GM21619 (cell line): ENCODE results near the gene STX5.
"Not testable (repeated sequence)": the region's sequence is repeated elsewhere in the genome, so short reads cannot be mapped to it uniquely, and the experiment has no call there.

ENCODE experiments used
- ATAC-seq: cut with Tn5 transposase; IDR thresholded peaks from one replicate; pipeline ENCODE4 v1.9.1; 2021; ENCODE audit not compliant: unreplicated experiment

Gene STX5, protein sequence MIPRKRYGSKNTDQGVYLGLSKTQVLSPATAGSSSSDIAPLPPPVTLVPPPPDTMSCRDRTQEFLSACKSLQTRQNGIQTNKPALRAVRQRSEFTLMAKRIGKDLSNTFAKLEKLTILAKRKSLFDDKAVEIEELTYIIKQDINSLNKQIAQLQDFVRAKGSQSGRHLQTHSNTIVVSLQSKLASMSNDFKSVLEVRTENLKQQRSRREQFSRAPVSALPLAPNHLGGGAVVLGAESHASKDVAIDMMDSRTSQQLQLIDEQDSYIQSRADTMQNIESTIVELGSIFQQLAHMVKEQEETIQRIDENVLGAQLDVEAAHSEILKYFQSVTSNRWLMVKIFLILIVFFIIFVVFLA

DNA sequence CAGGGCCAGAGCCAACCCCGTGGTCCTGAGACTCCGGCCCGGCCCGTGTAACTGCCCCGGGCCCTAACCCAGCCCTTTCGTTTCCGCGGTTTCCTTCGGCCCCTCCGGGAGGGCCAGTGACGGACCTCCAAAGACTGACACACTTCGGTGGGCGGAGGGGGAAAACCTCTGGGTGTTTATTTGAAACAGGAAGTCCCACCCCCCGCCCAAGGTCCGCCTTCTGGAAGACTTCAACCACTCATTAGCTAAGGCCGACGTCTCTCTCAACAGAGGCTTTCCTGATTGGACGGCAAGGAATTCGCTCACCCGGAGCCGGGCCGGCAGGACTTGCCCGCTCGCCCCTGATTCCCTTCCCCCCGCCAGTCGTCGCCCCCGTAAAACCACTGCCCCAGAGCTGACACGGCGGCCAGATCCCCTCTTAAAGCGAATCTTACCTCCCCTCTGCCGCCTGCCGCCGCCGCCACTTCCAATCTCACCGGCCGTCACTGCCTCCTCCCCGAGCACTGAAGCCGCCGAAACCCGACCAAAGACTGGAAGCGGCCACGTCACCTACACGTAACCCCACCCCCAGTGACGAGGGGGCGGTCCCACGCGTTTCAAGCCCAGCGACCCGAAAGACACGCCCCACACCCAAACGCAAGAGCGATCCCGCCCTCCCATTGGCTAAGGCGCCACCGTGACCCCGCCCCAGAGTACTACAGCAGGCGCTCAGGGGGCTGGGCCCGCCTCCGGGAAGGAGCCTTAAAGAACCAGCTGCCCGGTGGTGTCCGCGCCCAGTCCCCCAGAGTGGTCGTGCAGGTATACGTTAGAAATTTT is at the start of gene STX5:
Gene STX5, minus strand, starts transcription at position 532 of the 816 bp plus-strand sequence. CDS start 808 bp downstream, outside the sequence.
- peak; percentile 74 for ATAC-seq

DNA sequence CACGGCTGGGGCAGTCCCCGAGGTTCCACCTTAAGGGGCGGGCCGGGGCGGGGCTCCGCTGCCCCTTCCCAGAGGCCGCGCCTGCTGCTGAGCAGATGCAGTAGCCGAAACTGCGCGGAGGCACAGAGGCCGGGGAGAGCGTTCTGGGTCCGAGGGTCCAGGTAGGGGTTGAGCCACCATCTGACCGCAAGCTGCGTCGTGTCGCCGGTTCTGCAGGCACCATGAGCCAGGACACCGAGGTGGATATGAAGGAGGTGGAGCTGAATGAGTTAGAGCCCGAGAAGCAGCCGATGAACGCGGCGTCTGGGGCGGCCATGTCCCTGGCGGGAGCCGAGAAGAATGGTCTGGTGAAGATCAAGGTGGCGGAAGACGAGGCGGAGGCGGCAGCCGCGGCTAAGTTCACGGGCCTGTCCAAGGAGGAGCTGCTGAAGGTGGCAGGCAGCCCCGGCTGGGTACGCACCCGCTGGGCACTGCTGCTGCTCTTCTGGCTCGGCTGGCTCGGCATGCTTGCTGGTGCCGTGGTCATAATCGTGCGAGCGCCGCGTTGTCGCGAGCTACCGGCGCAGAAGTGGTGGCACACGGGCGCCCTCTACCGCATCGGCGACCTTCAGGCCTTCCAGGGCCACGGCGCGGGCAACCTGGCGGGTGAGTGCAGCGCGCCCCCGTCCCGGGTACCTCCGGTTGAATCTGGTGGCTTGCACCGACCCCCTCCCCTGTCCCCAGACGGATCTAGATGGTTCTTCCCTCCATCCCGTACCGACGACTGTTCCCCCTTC is 49.1 kb upstream of the STX5 start, which contains the start of gene SLC3A2:
Gene SLC3A2, plus strand, starts transcription at position 94 of the 776 bp plus-strand sequence. Its CDS starts 128 bp downstream, at position 222.
- ATAC-seq = peak; percentile 77

DNA sequence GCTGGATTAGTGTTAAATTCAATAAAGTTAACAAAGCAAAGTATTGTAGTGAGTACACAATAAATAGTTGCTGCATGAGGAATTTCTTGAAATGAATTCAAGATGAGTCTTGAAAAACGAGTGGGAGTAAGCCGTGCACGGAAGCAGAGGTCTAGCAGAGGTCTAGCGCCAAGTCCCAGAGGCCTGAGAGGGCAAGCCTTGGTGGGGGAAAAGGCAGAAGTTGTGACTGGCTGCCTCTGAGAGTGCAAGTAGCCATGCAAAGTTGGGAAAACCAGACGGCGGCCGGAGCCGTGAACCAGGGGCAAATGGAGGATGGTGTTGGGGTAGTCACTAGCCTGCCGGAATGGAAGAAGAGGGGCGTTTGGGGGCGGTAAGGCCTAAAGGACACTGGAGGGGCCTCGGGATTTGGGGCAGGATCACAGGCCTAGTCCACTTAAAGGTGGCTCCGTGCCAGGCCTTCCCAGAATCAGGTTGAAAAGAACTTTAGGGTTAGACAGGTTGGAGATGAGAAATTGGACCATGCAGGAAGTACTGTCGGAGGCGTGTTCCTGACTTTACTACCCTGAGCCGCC is 48.5 kb upstream of the STX5 start:
- ATAC-seq = peak; percentile 7

DNA sequence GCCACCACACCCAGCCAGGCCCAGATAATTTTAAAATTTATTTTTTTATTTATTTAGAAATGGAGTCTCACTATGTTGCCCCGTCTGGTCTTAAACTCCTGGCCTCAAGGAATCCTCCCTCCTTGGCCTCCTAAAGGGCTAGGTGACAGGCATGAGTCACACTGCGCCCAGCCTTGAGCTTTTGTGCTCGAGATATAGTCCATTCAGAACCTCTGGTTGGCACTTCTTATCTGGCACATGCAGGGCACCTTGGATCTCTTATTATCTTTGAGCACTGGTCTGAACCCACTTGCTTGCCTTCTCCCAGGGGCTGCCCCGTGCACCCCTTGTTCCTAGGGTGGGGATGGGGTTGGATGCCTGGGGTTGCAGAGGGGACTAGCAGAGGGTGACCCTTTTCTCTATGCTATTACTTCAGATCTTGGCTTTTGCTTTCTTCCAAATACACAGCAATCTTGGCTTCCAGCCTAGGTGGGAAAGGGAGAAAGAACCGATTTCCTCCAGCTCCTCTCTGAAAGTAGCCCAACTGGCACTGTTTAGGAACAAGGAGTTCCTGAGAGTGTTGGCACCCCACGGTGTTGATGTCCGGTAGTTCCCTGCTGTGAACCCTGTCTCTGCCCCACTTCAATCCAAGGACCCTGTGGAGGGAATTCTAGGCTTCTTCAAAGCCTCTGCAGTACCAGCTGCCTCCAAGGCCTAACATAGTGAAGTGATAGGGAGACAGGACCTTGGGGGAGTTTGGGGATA is 47.6 kb upstream of the STX5 start:
- no peak for ATAC-seq

DNA sequence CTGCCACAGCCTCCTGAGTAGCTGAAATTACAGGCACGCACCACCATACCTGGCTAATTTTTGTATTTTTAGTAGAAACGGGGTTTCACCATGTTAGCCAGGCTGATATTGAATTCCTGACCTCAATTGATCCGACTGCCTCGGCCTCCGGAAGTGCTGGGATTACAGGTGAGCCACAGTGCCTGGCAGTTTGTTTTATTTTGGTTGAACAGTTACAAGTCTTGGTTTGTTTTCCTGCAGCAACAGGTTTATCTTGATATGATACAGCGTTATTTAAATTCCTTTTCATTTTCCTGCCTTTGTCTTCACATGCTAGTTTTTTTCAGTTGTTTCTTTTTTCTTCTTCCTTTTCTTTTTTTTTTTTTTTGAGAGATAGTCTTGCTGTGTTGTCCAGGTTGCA is 44.9 kb upstream of the STX5 start:
- no peak for ATAC-seq

DNA sequence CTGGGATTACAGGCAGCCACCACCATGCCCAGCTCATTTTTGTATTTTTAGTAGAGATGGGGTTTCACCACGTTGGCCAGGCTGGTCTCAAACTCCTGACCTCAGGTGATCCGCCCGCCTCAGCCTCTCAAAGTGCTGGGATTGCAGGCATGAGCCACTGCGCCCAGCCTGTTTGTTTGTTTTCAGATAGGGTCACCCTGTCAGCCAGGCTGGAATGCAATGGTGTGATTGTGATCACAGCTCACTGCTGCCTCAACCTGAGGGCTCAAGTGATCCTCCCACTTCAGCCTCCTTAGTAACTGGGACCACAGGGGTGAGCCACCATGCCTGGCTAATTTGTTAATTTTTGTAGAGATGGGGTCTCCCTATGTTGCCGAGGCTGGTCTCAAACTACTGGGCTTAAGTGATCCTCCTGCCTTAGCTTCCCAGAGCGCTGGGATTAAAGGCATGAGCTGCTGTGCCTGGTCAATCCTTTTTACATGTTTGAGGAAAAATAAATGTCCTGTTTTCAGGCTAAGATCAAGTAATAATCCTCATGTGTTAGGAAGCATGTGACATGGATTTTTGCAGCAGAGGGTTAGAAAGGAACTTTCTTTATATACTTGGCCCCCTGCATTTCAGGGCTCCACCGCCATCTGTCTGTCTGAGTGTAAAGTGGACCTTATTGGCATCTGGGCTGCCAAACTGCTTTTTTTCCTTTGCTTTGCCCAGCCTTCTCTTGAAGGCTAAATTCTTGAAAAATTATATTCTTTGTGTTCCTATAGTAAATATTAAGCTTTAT is 44.0 kb upstream of the STX5 start:
- ATAC-seq = no peak

DNA sequence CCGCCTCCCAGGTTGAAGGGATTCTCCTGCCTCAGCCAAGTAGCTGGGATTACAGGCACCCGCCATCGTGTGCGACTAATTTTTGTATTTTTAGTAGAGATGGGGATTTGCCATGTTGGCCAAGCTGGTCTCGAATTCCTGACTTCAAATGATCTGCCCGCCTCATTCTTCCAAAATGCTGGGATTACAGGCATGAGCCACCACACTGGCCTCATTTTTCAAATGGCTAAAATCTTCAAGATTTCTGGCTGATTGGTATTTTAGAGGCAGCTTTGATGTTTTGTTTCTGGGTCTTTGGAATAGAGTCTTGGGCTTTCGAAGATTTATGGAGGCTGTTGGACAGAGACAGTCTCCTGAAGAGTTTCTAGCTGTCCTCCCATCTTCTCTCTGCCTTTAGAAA is 43.0 kb upstream of the STX5 start:
- no peak for ATAC-seq

DNA sequence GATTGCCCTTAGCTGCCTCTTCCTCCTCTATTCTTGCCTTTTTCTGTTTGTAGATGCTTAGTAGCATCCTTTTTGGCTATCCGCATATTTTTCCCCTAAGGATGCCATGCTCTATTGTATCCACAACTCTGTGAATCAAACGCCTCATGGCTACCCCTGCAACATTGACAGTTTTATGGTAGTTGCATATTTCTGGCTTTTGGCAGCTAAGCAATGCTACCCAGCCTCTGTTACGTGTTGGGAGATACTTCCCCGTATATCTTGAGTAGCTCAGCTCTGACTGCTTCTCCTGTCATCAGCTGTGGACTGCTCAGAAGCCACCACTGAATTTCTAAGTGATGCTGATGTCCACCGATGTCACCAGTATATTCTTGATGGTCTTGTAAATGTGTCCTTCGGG is 33.8 kb upstream of the STX5 start:
- no peak for ATAC-seq

DNA sequence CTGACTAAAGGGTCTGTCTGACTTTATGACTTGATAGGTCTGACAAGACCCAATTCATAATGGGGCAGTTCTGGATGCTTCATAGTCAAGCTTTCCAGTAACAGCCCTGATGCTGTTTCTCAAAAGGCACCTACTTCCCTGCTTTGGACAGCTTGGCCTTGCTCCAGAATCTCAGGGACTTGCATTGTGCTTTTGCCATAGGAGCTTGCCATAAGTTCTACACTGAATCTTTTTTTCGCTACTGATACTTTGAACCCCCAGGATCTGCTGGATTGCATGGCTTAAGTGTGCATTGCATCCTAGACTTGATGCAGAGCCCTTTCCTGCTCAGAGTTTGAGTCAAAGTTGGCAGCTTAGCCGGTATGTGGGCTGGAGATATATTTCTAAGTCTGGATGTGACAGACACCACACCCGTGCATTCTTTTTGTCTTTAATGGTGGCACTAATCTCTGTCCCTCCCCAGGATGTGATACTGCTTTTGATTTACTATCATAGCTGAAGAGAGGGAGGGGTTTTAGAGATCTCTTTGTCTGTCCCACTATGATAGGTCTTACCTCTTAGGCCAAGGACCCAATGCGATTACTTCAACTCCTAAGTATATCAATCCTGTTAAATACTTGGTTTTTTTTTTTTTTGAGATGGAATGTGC is 32.0 kb upstream of the STX5 start:
- no peak for ATAC-seq

DNA sequence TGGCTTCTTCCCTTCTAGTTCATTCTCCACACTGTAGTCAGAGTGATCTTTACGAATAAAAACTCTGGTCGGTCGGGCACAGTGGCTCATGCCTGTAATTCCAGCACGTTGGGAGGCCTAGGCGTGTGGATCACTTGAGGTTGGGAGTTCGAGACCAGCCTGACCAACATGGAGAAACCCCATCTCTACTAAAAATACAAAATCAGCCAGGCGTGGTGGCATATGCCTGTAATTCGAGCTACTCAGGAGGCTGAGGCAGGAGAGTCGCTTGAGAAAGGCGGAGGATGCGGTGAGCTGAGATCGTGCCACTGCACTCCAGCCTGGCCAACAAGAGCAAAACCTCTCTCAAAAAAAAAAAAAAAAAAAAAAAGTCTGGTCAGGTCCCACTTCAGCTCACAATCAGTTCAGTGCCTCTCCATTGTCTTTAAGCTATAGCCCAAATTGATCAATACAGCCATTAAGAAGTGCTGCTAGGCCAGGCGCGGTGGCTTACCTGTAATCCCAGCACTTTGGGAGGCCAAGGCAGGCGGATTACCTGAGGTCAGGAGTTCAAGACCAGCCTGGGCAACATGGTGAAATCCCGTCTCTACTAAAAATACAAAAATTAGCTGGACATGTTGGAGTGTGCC is 29.8 kb upstream of the STX5 start:
- ATAC-seq = not testable (repeated sequence)

DNA sequence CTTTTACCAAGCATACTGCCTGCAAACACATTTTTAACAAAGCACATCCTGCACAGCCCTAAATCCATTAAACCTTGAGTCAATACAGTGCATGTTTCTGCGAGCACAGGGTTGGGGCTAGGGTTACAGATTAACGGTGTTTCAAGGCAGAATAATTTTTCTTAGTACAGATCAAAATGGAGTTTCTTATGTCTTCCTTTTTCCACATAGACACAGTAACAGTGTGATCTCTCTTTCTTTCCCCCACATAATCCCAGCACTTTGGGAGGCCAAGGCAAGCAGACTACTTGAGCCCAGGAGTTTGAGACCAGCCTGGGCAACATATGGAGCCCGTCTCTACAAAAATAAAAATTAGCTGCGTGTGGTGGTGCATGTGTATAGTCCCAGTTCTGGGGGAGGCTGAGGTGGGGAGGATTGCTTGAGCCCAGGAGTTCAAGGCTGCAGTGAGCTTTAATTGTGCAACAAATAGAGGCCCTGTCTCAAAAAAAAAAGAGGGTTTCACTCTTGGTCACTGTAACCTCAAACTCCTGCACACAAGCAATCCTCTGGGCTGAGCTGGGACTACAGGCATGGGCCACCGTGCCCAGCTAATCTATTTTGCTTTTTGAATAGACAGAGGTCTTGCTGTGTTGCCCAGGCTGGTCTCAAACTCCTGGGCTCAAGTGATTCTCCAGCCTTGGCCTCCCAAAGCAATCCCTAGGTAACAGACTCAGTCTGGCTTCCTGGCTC is 29.1 kb upstream of the STX5 start:
- no peak for ATAC-seq

DNA sequence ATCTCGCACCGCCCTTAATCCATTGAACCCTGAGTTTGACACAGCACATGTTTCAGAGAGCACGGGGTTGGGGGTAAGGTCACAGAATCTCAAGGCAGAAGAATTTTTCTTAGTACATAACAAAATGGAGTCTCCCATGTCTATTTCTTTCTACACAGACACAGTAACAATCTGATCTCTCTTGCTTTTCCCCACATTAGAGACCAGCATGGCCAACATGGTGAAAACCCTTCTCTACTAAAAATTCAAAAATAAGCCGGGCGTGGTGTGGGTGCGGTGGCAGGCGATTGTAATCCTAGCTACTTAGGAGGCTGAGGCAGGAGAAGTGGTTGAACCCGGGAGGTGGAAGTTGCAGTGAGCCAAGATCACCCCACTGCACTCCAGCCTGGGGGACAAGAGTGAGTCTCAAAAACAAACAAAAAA is 27.4 kb upstream of the STX5 start:
- ATAC-seq = not testable (repeated sequence)

DNA sequence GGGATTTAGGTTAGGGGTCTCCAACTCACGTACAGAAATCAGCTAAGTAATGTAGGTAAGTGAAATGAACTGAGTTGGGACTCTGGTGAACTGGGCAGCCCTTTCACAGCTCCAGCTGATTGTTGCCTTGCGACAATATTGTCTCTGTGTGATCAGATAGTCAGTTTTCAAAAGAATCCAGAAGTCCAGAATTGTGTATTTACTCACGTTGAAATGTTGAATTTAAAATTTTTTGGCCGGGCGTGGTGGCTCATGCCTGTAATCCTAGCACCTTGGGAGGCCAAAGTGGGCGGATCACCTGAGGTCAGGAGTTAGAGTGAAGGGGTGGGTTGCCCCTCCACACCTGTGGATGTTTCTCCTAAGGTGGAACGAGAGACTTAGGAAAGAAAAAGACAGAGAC is 26.4 kb upstream of the STX5 start:
- no peak for ATAC-seq

DNA sequence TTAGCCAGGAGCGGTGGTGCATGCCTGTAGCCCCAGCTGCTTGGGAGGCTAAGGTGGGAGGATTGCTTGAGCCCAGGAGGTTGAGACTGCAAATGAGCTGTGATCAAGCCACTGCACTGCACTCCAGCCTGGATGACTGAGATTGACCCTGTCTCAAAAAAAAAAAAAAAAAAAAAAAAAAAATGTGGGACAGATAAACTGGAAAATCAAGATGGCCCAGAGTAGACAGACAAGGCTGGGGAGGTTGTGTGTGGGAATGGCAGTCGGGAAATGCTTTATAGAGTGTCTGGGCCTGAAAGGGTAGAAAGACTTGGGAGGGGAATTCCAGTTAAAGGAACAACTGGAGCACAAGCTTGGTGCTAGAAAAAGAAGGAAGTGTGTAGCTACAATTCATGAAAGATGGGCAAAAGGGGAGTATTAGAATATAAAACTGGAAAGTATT is 25.7 kb upstream of the STX5 start:
- ATAC-seq = no peak

DNA sequence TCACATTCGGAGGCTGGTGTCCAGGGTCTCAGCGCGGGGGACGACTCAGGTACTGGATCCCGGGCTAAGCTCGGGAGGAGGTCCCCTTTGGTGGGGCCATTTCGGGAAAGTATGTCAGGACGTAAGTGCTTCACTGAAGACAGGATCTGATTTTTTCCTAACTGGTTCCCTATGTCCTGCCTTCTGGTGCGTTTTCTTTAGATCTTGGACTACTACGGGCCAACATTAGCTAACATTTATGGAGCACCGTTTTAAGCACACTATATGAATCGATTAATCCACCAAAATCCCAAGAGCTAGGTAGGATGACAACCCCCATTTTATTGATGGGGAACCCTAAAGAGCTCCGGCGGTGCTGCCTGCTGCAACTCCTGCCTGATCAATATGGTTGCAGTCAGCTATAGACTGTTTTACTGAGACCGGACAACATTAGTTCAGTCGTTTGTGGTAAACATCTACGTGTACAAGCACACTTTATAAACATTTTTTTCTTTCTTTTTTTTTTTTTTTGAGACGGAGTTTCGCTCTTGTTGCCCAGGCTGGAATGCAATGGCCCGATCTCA is 24.6 kb upstream of the STX5 start:
- ATAC-seq = no peak

DNA sequence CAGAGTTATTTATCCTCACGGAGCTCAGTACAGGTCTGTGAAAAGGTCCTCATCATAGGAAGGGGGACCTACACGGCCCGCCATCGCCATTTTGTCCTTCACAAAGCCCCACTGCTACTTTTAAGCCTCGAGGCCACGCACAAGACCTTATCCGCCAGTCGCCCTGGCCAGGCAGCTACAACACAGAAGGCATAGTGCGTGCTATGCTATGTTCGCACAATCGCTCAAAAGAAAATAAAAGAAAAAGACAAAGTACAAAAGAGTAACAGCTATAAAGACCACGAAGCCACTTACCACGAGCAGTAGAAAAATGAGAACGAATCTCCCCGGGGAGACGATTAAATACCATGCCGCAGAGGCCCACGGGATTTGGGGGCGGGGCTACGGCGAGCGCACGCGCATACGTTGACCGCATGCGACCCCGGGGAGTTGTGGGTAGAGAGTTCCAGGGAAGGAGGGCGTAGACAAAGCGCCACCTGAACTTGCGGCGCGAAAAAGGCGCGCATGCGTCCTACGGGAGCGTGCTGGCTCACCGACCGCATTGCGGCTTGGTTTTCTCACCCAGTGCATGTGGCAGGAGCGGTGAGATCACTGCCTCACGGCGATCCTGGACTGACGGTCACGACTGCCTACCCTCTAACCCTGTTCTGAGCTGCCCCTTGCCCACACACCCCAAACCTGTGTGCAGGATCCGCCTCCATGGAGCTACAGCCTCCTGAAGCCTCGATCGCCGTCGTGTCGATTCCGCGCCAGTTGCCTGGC is 23.9 kb upstream of the STX5 start:
- ATAC-seq = peak; percentile 75
